HG02943 (cell line): Measurements from ENCODE around the gene KHK.
"Not testable (repeated sequence)": the region's sequence is repeated elsewhere in the genome, so short reads cannot be mapped to it uniquely, and the experiment has no call there.

ENCODE experiments used
- ATAC-seq: cut with Tn5 transposase; IDR thresholded peaks from one replicate; pipeline ENCODE4 v1.9.1; 2021; ENCODE audit warnings: mild to moderate bottlenecking, low read depth, moderate library complexity; ENCODE audit not compliant: unreplicated experiment

Gene KHK

GRCh38 chr2:27095427-27095744, 8.8 kb downstream of the KHK start:
- ATAC-seq: no peak

- no peak for ATAC-seq
These were observed 9.4 kb downstream of the KHK start for GRCh38 chr2:27095745-27096651.

- no peak for ATAC-seq
These were observed 10.3 kb downstream of the KHK start for GRCh38 chr2:27096748-27097297.

GRCh38 chr2:27097341-27097740, 10.8 kb downstream of the KHK start:
- ATAC-seq: no peak

- ATAC-seq: no peak
These were observed 12.9 kb downstream of the KHK start for GRCh38 chr2:27099334-27099955.

GRCh38 chr2:27100036-27100435, 13.5 kb downstream of the KHK start:
- ATAC-seq: no peak

GRCh38 chr2:27102329-27102728, 15.8 kb downstream of the KHK start:
- no peak for ATAC-seq

GRCh38 chr2:27105981-27106380, 19.4 kb downstream of the KHK start:
- no peak for ATAC-seq

GRCh38 chr2:27108221-27108620, 21.6 kb downstream of the KHK start:
- no peak for ATAC-seq

GRCh38 chr2:27109083-27109482, 22.5 kb downstream of the KHK start:
- ATAC-seq: no peak

- ATAC-seq: not testable (repeated sequence)
These were observed 24.2 kb downstream of the KHK start for GRCh38 chr2:27110603-27111352.

GRCh38 chr2:27111392-27112078, 25.0 kb downstream of the KHK start:
- ATAC-seq: not testable (repeated sequence)

GRCh38 chr2:27115519-27115918, 28.9 kb downstream of the KHK start:
- no peak for ATAC-seq

- no peak for ATAC-seq
These were observed 31.5 kb downstream of the KHK start for GRCh38 chr2:27117995-27118524.

- no peak for ATAC-seq
These were observed 32.2 kb downstream of the KHK start, which contains the start of gene CGREF1 for GRCh38 chr2:27118525-27119329. Gene CGREF1, minus strand, starts transcription at chr2:27119128. Its CDS starts 14,762 bp downstream, at chr2:27104366.

- not testable (repeated sequence) for ATAC-seq
These were observed 32.7 kb downstream of the KHK start for GRCh38 chr2:27119330-27119670.

- ATAC-seq: no peak
These were observed 35.3 kb downstream of the KHK start for GRCh38 chr2:27121906-27122305.

GRCh38 chr2:27122791-27123190, 36.2 kb downstream of the KHK start:
- no peak for ATAC-seq
